HPDE6-E6E7 (cell line): Measurements from ENCODE around the gene CDRT15L2.
"Not testable (repeated sequence)": the region's sequence is repeated elsewhere in the genome, so short reads cannot be mapped to it uniquely, and the experiment has no call there.

ENCODE experiments used
- DNase-seq: peaks from one replicate; pipeline ENCODE4 v3.0.0; 2011; ENCODE audit warnings: missing footprints; ENCODE audit errors: extremely low spot score

CDRT15L2 gene

DNA sequence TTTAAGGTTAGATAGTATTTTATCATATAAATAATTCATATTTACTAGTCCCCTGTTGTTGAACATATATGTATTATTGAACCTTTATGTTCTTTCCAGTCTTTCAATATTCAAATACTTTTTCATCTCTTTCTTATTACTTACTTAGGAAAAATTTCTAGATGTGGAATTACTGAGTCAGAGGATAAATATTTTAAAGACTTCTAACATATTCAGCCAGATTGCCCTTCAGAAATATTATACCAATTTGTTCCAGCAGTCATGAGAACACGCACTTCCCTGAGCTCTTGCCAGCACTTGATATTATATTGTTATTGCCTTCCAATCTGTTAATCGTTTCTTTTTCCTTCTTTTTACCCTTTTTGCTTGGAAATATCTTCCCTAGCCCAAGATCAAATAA is 4.5 kb upstream of the CDRT15L2 start:
- not testable (repeated sequence) for DNase-seq

- not testable (repeated sequence) for DNase-seq
Measured at GRCh38 chr17:20583891-20584577, 4.5 kb downstream of the CDRT15L2 start.

GRCh38 chr17:20588744-20589453 is 9.4 kb downstream of the CDRT15L2 start:
- not testable (repeated sequence) for DNase-seq

- DNase-seq: not testable (repeated sequence)
Measured at GRCh38 chr17:20589454-20589810, 9.9 kb downstream of the CDRT15L2 start.

DNA sequence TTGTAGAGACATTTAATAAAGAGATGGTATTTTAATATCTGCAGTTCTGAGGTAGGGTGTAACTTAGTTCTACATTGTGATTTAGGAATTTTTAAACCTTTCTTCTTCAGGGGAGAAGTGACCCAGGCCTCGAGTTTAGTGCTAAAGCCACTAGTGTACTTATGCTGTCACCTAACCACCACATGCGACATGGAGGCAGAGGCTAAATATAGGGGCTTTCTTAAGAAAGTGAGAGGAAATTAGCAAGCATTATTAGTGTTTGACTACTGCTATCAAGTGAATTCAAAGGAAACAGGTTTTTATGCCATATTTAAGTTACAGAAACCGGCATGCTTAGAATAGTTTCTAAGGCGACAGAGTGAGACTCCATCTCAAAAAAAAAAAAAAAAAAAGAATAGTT is 11.5 kb downstream of the CDRT15L2 start:
- DNase-seq: not testable (repeated sequence)

GRCh38 chr17:20605568-20605967 is 26.0 kb downstream of the CDRT15L2 start:
- DNase-seq: not testable (repeated sequence)

DNA sequence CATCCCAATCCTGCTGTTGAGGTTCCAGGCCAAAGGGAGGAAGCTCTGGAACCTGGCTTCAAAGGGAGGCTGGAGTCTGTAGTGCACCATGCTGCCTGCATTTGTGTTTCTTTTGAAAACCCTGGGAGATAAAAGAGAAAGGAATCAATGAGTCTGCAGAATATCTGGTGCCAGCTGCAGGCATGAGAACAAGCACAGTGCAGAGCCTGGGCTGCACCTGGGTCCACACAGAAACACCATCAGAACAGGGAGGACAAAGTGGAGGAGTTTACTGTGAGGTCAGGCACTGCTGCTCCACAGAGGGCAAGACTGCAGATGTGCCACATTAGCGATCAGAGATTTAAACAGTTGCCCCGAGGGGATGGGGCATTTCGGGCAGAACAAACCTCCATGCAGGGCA is 30.0 kb downstream of the CDRT15L2 start:
- DNase-seq: not testable (repeated sequence)

GRCh38 chr17:20611309-20611708 is 31.8 kb downstream of the CDRT15L2 start:
- no peak for DNase-seq

- DNase-seq: no peak
Measured at GRCh38 chr17:20612635-20613034, 33.1 kb downstream of the CDRT15L2 start.

- DNase-seq: no peak
Measured at GRCh38 chr17:20613248-20613647, 33.7 kb downstream of the CDRT15L2 start.

GRCh38 chr17:20613905-20614304 is 34.4 kb downstream of the CDRT15L2 start:
- DNase-seq: no peak

- not testable (repeated sequence) for DNase-seq
Measured at GRCh38 chr17:20615461-20615860, 35.9 kb downstream of the CDRT15L2 start.
